ENCODE results near the gene GSK3B.

GRCh38 chr3:119873646-119874045 lies 220.6 kb downstream of the GSK3B start:
- TF ChIP-seq ZNF114 (CRISPR knock-in tag; IDR thresholded peaks at IDR 0.05) (no peak), EZH2phosphoT487 (IDR thresholded peaks at IDR 0.05; ENCODE audit: unreplicated experiment) (no peak), CTCF (conservative IDR thresholded peaks at IDR 0.05; ENCODE audit: low read depth in 2 of 2) (no peak), EZH2 (IDR thresholded peaks at IDR 0.05; ENCODE audit: low read depth, unreplicated experiment) (no peak)

Data from GM23338 (cell line).